Dermis microvascular lymphatic vessel endothelial cell (primary cell): Measurements from ENCODE around the gene GARIN5A. TPM values are rescaled to one million over a fixed set of nuclear protein-coding genes. Genes with fewer than 3 reads are reported as not detected.

Experiments used
- DNase-seq, 2 donors: peaks; one replicate each; pipeline versions ENCODE4 v3.0.0 to v3.0.0-alpha.2; 2010; ENCODE audit warnings: low read depth in 2 of 2
- total RNA-seq: library from RNA; depleted of rRNA; stranded (reverse); fragments of >200 nt; gene quantifications from 2 replicates; pipeline ENCODE4 v1.2.1, GENCODE V29; 2014

Gene GARIN5A
- total RNA-seq, 1 donor from 2014 or later: 0.13 TPM

GRCh38 chr19:50417111-50418081 is 59.3 kb downstream of the GARIN5A start:
- no peak for DNase-seq

Other genes starting within 250 kb of the GARIN5A start
- gene KCNC3, start 147.5 kb downstream of the GARIN5A start, total RNA-seq: 0.13 and 0.76 TPM in 2 replicates
- gene NAPSA, start 111.2 kb downstream of the GARIN5A start, total RNA-seq: under 0.01 TPM in 2 replicates
- 37.7 and 82.6 TPM in 2 replicates for gene NR1H2, start 100.4 kb downstream of the GARIN5A start, total RNA-seq
- 38.8 and 56.6 TPM in 2 replicates for gene POLD1, start 92.5 kb downstream of the GARIN5A start, total RNA-seq
- gene SPIB, start 57.9 kb downstream of the GARIN5A start, total RNA-seq: not detected in 2 replicates
- under 0.01 TPM in 1 of 2 replicates, not detected in the other for gene MYBPC2, start 44.0 kb downstream of the GARIN5A start, total RNA-seq
- gene EMC10, start 341 bp downstream of the GARIN5A start, total RNA-seq: 54.0 and 82.9 TPM in 2 replicates
- gene JOSD2, start 34.3 kb upstream of the GARIN5A start, total RNA-seq: 18.9 and 27.4 TPM in 2 replicates
- gene ASPDH, start 37.1 kb upstream of the GARIN5A start, total RNA-seq: not detected in 2 replicates
- 0.13 TPM in 1 of 2 replicates, not detected in the other for gene LRRC4B, start 91.6 kb upstream of the GARIN5A start, total RNA-seq
- gene SYT3, start 163.0 kb upstream of the GARIN5A start, total RNA-seq: under 0.01 TPM in 1 of 2 replicates, not detected in the other
- 0.89 TPM in 1 of 2 replicates, not detected in the other for gene C19orf81, start 172.6 kb upstream of the GARIN5A start, total RNA-seq
- gene SHANK1, start 243.0 kb upstream of the GARIN5A start, total RNA-seq: under 0.01 and 0.13 TPM in 2 replicates
- 1.3 and 2.1 TPM in 2 replicates for gene CLEC11A, start 246.5 kb upstream of the GARIN5A start, total RNA-seq